ENCODE data around the gene NDUFA3.

NDUFA3 gene

DNA sequence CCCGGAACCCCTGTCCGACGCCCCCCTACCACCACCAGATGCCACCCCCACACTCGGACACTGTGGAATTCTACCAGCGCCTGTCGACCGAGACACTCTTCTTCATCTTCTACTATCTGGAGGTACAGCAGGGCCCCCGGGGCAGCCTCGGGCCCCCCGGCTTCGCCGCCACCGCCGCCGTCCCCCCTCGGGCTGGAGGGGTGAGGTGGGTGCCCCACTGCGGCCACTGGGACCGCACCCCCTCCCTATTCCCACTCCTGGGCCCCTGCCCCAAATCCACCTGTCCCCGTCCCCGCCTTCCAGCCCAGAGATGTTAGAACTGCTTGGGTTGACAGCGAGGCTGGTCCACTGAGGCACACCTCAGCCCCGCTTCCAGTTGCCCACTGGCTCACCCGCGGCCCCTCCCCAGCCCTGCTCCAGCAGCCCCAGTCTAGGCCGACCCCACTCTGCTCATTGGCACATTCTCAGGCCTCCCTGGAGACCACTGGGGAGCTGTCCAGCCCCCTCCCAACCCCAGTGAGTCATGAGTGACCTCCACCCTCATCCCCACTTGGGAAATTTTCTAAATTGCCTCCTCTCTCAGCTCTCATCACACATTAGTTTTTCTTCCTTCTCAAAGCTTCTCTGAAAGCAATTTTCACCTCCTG lies 50.3 kb downstream of the NDUFA3 start:
- H3K36me3 ChIP-seq = peaks cover 62 to 100% (median 99%) of the 10 kb centered on the region in 3 donors
- H3K9me3 ChIP-seq = no peaks in the 10 kb centered on the region
- peaks cover 0 to 3% (median under 1%) of the 10 kb centered on the region in 4 donors for H3K4me1 ChIP-seq
- H3K4me3 ChIP-seq = no peak overlapping the region
- H3K27ac ChIP-seq = no peak overlapping the region
- intact Hi-C loops (cut with DNase I; ENCODE audit: low total_unique reads) = no loop called here
- DNase-seq = no peak
- no peaks in the 10 kb centered on the region for H3K27me3 ChIP-seq
- TF ChIP-seq, protein P1, sequence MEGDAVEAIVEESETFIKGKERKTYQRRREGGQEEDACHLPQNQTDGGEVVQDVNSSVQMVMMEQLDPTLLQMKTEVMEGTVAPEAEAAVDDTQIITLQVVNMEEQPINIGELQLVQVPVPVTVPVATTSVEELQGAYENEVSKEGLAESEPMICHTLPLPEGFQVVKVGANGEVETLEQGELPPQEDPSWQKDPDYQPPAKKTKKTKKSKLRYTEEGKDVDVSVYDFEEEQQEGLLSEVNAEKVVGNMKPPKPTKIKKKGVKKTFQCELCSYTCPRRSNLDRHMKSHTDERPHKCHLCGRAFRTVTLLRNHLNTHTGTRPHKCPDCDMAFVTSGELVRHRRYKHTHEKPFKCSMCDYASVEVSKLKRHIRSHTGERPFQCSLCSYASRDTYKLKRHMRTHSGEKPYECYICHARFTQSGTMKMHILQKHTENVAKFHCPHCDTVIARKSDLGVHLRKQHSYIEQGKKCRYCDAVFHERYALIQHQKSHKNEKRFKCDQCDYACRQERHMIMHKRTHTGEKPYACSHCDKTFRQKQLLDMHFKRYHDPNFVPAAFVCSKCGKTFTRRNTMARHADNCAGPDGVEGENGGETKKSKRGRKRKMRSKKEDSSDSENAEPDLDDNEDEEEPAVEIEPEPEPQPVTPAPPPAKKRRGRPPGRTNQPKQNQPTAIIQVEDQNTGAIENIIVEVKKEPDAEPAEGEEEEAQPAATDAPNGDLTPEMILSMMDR (IDR thresholded peaks at IDR 0.05) = no peak

DNA sequence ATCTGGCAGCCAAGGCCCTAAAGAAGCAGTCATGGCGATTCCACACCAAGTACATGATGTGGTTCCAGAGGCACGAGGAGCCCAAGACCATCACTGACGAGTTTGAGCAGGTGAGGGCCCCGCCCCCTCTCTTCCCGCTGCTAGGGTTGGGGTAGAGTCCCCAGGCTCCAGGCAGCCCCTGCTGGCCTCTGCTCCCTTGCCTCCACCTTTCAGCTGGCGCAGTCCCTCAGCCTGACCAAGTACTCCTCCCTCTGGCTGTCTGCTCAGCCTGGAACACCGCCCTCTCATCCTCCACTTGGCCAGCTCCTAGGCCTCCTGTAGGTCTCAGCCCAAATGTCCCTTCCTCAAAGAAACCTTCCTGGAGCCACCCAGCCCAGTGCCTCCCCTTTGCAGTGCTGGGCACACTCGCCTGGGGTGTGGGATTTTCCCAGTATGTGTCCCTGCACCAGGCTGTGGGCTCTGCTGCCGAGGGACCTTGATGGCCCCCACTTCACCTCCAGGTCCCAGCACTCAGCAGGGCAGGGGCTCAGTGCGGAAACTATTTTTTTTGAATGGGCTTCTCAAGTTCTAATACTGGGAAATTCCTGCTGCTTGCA lies 51.2 kb downstream of the NDUFA3 start:
- TF ChIP-seq, protein P1 (IDR thresholded peaks at IDR 0.05) = no peak
- Histone ChIP-seq H3K36me3 (peaks cover 54 to 95% (median 94%) of the 10 kb centered on the region in 3 donors), H3K9me3 (no peaks in the 10 kb centered on the region), H3K27me3 (no peaks in the 10 kb centered on the region), H3K4me3 (no peak overlapping the region), H3K4me1 (peaks cover 0 to 11% (median 8%) of the 10 kb centered on the region in 4 donors), H3K27ac (no peak overlapping the region)
- DNase-seq = no peak
- intact Hi-C loops (cut with DNase I; ENCODE audit: low total_unique reads) = no loop called here

DNA sequence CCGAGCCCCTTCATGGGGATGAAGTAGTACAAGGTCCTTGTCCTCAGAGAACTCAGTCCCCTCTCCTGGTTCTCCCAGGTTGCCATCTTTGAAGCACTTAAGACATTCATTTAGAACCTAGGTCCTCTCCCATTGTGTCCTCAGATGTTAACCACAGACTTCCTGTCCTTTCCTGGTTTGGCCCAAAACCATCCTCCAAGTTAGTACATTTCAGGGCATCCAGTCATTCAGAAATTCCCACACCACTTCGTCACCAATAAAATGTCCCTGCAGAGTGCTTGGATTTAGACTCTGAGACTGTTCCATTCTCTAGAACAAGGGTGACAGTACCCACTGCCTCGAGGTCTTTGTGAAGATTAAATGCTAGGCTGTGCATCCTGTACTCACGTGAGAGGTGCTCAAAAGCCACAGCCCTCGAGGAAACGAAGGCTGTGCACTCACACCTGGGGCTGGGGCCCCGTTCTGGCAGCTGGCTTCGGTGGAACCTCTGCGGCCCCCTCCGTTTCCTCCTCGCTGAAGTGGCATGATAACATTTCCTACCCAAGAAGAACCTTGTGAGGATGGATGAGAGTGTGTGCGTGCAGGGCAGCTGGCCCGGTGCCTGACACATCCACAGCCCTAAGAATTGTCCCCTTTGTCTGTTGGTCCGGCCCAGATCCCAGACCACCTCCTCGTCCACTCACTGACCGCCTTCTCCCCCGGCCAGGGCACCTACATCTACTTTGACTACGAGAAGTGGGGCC lies 52.1 kb downstream of the NDUFA3 start:
- TF ChIP-seq, protein P1 (IDR thresholded peaks at IDR 0.05) = no peak
- no peak overlapping the region for H3K4me3 ChIP-seq
- no peak overlapping the region for H3K27ac ChIP-seq
- H3K27me3 ChIP-seq = no peaks in the 10 kb centered on the region
- no peaks in the 10 kb centered on the region for H3K9me3 ChIP-seq
- DNase-seq = no peak
- peaks cover 0 to 13% (median 10%) of the 10 kb centered on the region in 4 donors for H3K4me1 ChIP-seq
- intact Hi-C loops (cut with DNase I; ENCODE audit: low total_unique reads) = no loop called here
- peaks cover 48 to 86% (median 84%) of the 10 kb centered on the region in 3 donors for H3K36me3 ChIP-seq

DNA sequence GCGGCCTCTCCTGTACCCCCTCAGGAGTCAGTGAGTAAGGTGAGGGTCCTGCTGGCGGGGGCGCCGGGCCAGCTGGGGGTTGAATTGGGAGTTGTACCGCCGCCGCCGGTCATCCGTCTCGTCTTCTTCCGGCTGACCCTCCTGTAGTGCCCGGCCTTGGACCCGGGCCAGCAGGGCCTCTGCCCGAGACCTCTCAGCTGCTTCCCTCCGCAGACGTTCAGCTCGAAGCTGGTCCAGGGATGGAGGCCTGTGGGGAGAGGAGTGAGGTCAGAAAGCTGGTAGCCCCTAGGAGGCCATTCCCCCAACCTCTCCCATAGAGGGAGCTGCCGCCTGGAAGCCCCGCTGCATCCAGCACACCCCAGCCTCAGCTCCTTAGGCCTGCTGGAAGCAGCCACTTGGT lies 53.0 kb downstream of the NDUFA3 start:
- peaks cover 48 to 77% (median 75%) of the 10 kb centered on the region in 3 donors for H3K36me3 ChIP-seq

DNA sequence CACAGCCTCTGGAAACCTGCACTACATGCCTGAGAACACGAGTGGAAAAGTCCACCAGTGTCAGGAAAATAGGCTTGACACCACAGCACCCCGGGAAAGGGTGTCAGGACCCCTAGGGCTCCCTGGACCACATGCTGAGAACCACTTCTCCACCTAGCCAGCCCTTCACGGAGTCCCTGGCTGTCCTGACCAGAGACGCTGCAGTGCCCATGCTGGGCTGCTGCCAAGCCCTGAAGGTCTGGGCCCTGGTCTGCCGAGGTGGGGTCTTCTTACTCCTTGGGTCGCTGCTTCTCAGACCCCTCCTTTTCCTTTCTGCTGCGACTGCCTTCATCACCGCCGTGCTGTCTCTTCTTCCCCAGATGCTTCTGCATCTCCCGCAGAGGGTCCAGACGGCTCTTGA lies 53.8 kb downstream of the NDUFA3 start:
- TF ChIP-seq, protein P1 (IDR thresholded peaks at IDR 0.05) = no peak
- Histone ChIP-seq H3K36me3 (peaks cover 48 to 69% (median 67%) of the 10 kb centered on the region in 3 donors), H3K4me3 (no peak overlapping the region), H3K4me1 (peaks cover 0 to 27% (median 21%) of the 10 kb centered on the region in 4 donors), H3K27me3 (no peaks in the 10 kb centered on the region), H3K9me3 (no peaks in the 10 kb centered on the region), H3K27ac (no peak overlapping the region)
- intact Hi-C loops (cut with DNase I; ENCODE audit: low total_unique reads) = no loop called here
- no peak for DNase-seq

More for the DNA sequence above, 53.0 kb downstream of the NDUFA3 start:
- Histone ChIP-seq H3K9me3 (no peaks in the 10 kb centered on the region), H3K27ac (no peak overlapping the region), H3K27me3 (no peaks in the 10 kb centered on the region), H3K4me1 (peaks cover 0 to 20% (median 17%) of the 10 kb centered on the region in 4 donors), H3K4me3 (no peak overlapping the region)
- no peak for DNase-seq
- intact Hi-C loops (cut with DNase I; ENCODE audit: low total_unique reads) = no loop called here
- TF ChIP-seq, protein P1 (IDR thresholded peaks at IDR 0.05) = no peak

All from tibial artery (tissue), 4 donors.